CD4-positive, alpha-beta T cell treated with Interleukin-2 at 100 ng/mL for 4 hours (primary cell): ENCODE results near the gene S100PBP.

Source experiments
- DNase-seq: peaks from one replicate; pipeline ENCODE4 v3.0.0-alpha.2; 2020; ENCODE audit warnings: low spot score

Gene S100PBP

DNA sequence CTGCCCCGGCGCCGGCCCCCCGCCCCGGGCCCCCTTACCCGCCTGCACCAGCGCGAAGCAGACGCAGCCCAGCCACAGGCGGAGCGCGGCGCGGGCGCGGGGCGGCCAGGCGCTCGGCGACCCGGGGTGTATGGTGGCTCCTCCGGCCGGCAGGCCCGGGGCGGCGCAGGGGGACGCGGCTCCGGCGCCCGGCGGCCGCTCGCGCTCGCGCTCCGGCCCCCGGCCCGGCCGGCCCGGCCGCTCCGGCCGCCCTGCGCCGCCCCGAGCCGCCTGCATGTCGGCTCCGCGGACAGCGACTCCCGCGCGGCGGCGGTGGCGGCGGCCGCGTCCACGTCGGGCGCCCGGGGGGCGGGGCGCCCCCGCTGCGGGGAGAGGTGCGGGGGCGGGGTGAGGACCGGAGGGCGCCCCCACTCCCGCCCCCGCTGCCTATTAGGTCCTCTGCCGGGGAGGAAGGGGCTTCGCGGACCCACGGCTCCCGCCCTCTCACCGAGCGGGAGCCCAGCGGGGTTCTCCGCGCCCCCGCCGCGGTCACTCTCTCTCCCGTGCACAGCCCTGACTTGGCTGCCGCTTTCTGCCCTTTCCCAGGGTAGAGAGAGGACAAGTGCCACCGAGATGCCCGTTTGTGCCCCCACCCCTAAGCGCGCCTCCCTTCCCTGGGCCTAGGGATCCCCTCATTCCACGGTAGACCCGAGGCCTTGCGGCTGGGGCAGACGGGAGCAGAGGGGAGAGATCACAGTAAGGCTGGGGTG, 53.3 kb downstream of the S100PBP start, which contains the start of gene FNDC5:
Gene FNDC5, minus strand, starts transcription at position 298 of the 749 bp plus-strand sequence.
- no peak for DNase-seq

DNA sequence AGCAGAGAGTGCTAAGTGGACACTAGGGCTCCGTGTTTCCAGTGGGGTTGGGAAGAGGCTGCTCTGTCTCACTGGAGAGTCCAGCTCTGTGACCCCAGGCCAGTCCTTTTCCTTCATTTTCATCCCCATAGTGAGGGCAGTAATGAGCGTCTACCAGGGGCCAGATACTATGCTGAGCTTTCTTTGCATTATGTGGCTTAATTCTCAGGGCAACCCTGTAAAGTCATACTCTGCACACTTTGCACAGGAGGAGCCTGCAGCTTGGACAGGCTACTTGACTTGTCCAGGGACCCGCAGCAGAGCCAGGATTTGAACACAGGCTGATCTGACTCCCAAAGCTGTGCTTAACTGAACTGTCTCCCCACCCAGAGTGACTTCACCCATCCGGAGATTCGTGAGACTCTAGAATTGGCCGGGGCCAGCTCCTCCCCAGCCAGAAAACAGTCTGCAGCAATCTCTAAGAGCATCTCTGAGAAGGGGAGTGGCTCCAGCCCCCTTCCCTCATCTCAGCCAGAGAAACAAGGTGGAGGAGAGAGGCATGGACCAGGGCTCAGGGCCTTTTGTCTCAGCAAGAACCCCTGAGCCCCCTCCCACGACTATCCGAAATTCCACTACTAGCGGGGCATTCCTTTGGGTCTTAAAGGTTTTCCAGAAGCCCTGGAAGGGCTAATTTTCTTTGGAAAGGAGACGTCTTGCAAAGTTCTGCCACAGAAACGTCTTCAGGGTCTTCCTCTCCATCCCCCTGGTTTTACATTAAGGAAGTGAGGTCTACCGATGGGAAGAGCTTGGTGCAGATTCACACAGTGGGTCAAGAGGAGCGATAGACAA, 54.1 kb downstream of the S100PBP start:
- DNase-seq, result no peak

DNA sequence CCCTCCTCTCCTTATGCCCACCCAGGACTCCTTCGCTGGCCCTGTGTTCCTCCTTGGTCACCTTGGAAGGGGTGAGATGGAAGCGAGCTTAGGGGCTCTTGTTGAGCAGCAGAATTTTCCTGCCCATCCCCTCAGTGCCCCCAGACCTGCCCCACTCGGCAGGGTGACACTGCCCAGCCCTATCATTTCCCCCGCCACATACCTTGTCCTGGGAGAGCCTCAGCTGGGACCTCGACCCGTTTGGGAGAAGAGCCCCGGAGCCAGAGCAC, 54.7 kb downstream of the S100PBP start:
- no peak for DNase-seq

DNA sequence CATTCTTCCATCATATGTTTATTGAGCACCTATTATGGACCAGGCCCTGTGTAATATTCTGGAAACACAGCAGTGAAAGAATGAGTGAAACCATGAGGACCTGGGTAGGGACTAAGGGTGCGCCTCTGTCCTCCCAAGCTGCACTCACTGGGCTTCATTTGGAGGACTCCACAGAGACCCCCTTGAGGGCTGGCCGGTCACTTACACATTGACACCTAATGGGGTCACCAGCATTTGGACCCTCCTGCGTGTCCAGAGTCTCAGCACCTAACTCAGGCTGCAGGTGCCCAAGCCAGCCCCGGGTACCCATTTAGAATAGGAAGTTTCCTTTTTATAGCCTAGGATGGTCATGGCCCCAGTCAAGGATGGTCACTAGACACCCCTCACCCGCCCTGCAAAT, 56.0 kb downstream of the S100PBP start:
- DNase-seq, result no peak

GRCh38 chr1:32874860-32875752, 57.7 kb downstream of the S100PBP start:
- DNase-seq, result no peak

DNA sequence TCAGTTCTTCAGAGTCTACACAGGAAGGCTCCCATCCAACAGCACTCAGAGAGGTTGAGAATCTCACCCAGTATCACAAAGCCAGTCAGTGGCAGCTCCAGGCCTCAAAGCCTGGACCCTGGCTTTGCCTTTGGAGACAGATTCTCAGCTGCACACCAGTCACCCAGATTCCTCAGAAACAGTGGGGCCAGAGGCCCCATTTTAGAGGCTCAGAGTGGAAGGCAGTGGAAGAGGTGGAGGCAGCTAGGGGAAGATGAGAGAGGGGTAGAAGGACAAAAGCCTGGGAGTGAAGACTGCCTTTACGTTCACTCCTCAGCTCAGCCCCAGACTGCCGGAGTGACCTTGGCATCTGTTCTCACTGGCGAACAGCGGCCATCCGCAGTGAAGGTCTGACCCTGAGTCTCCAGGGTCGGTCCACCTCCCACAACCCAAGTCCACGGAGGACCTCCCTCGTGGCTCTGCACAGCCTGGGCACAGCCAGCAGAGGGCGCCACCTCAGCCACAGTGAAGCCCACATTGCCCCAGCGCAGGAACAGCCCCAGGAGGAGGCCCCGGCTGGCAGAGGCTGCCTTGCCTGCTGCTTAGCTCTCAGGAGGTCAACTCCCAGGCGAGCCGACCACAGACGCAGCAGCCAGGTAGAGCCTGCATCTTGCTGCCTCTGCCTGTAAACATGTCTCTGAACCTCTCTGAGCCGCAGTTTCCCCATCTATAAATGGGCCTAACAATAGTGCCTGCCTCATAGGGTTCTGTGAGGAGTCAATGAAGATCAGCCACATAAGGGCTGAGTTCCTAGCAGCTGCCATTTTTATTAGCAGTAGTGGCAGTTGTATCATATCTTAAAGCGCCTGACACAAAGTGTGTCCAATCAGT, 59.1 kb downstream of the S100PBP start:
- DNase-seq, result peak; percentile 63

GRCh38 chr1:32877211-32878110, 60.0 kb downstream of the S100PBP start:
- DNase-seq, result no peak

GRCh38 chr1:32878183-32878582, 60.7 kb downstream of the S100PBP start:
- no peak for DNase-seq

- no peak for DNase-seq
Observed at GRCh38 chr1:32878637-32879041, 61.2 kb downstream of the S100PBP start.

- DNase-seq, result no peak
Observed at GRCh38 chr1:32881291-32881690, 63.8 kb downstream of the S100PBP start.

DNA sequence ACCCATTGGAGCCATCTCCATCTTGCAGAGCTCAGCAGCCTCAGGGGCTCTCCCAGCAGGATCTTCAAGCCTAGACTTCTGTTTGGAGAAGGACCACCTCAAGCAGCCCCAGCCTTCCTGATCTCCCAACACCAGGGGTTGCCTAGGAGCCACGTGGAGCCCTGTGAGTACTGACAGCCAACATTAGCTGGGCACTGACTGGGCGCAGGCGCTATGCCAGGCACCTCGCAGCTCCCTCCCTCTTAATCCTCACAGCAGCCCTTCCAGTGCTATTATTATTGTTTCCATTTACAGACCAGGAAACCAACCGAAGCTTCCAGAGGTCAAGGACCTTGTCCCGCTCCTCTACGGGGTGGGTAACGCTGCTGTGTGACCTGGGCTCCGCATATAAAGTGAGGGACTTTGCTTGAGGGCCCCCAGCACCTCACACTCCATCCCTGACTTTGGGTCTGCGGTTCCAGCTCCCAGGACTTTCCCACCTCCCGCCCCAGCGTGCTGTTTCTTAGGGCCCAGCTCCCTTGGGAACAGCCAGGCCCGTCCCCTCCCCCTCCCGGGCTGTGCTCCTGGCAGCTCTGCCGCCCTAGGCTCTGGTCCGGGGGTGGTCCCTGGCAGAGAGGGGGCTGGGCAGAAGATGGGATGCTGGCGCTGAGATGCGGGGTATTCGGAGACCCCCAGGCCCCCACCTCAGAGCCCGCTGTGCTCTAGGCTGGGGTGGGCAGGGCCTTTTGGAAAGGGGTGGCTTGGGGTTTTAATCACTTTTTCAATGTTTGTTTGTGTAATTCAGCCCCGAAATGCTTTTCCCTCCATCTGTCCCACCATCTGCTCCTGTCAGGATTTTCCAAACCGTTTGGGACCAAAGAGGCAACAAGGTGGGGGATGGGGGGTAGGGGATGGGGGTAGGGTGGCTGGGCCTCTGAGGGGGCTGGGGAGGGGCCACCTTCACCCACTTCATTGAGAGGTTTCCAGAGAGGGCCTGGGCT, 64.7 kb downstream of the S100PBP start:
- DNase-seq, result no peak

- DNase-seq, result no peak
Observed at GRCh38 chr1:32883338-32884031, 66.0 kb downstream of the S100PBP start.

GRCh38 chr1:32884032-32884372, 66.5 kb downstream of the S100PBP start:
- DNase-seq, result no peak

GRCh38 chr1:32884726-32885125, 67.3 kb downstream of the S100PBP start:
- DNase-seq, result no peak

GRCh38 chr1:32885676-32886003, 68.2 kb downstream of the S100PBP start:
- DNase-seq, result no peak

GRCh38 chr1:32886004-32886827, 68.8 kb downstream of the S100PBP start, which contains the start of gene HPCA:
TSS of gene HPCA (plus strand) at chr1:32886491. CDS start at chr1:32888899, 2,408 bp downstream.
- no peak for DNase-seq

- no peak for DNase-seq
Observed at GRCh38 chr1:32886828-32887414, 69.5 kb downstream of the S100PBP start.
